ENCODE results near the gene HIPK3.

The HIPK3 gene

DNA sequence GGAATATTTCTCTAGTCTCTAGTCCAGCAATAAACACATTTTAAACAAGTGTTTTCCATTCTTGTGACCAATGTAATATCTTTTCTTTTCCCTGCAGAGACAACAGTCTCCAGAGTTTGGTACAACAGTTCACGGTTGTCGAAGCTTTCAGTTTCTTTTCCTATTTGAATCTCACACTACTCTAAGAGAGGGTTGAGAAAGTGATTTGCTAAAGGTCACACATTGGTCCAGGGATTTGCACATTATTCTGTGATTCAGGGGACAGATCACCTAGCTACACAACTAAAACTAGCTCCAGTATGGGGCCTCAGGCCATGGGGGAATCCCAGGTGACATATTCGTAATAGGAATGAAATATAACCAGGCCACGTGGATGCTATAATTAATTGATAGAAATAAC, 132.5 kb downstream of the HIPK3 start:
- TF ChIP-seq CTCF (IDR thresholded peaks at IDR 0.05; ENCODE audit: control insufficient read depth, extremely low read depth, insufficient read depth): no peak
- H3K4me3 ChIP-seq (ENCODE audit: low read depth, low read length): no peak overlapping the region

DNA sequence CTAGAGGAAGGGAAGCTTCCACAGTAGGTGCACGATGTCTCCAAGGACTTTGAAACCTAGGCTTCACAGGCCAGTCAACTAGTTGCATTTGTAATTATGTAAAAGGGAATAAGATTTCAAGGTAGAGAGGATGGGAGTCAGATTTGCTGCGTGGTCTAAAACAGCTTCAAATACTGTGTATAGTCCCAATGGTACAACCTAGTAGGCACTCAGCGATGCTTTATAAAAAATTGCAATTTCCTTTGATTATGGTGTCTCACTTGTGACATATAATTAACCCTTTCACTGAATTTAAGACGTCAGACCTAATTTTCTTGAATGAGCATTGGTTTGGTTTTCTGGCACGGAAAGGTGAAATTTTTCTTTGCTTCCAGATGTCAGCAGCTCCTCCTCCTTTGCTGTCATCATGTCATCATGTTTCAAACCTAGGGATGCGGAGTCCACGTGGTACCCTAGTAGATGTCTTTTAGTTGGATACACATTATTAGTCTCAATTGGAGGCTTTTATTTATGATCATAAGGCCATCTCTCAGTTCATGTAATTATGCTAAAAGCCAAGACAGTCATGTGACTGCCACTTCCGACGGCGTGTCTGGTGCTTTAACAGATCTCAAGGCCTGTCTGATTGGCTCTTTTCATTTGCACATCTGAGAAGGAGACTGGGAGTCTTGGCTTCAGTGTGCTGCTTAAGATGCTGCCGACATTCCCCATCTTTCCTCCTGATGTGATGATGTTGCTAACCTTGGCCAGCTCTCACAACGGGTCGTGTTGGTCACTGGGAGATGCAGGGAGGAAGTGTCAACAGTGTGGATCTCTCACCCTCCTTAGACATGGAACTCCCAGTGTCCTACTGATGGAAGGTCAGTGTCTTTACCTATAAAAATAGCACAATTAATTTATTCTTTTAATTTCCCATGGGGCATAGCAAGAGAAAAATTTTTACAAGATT, 134.0 kb downstream of the HIPK3 start:
- no peak for DNase-seq (ENCODE audit: low read depth)
- no peak for TF ChIP-seq CTCF (IDR thresholded peaks at IDR 0.05; ENCODE audit: control insufficient read depth, extremely low read depth, insufficient read depth)
- no peak overlapping the region for H3K4me3 ChIP-seq (ENCODE audit: low read depth, low read length)

More for the DNA sequence above, 132.5 kb downstream of the HIPK3 start:
- DNase-seq (ENCODE audit: low read depth): no peak

- TF ChIP-seq CTCF (IDR thresholded peaks at IDR 0.05; ENCODE audit: control insufficient read depth, extremely low read depth, insufficient read depth): no peak
- DNase-seq (ENCODE audit: low read depth): no peak
Measured at GRCh38 chr11:33391893-33392251, 134.7 kb downstream of the HIPK3 start.

GRCh38 chr11:33394431-33395109, 137.4 kb downstream of the HIPK3 start:
- DNase-seq (ENCODE audit: low read depth): no peak
- no peak overlapping the region for H3K4me3 ChIP-seq (ENCODE audit: low read depth, low read length)
- TF ChIP-seq CTCF (IDR thresholded peaks at IDR 0.05; ENCODE audit: control insufficient read depth, extremely low read depth, insufficient read depth): no peak

More at GRCh38 chr11:33391893-33392251, 134.7 kb downstream of the HIPK3 start:
- H3K4me3 ChIP-seq (ENCODE audit: low read depth, low read length): no peak overlapping the region

- no peak for DNase-seq (ENCODE audit: low read depth)
- no peak for TF ChIP-seq CTCF (IDR thresholded peaks at IDR 0.05; ENCODE audit: control insufficient read depth, extremely low read depth, insufficient read depth)
- no peak overlapping the region for H3K4me3 ChIP-seq (ENCODE audit: low read depth, low read length)
Measured at GRCh38 chr11:33396361-33396760, 139.2 kb downstream of the HIPK3 start.

DNA sequence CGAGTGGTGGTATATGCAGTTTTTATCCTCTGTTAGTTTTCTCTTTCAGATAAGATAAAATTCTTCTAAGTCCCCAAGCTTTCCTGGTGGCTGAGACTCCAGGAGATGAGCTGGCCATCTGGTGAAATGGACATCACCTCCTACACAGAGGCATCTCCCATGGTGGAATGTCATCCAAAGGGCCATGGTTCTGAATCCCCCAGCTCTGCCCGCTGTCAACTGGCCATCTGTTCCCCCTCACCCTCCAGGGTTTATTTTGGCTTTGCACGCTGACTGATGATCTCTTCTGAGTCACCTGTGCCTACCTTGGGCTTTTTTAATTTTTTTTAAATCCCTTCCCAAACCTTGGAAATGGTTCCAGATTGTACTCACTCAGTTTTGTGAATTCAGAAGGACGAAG, 142.2 kb downstream of the HIPK3 start:
- H3K4me3 ChIP-seq (ENCODE audit: low read depth, low read length): no peak overlapping the region
- no peak for DNase-seq (ENCODE audit: low read depth)
- no peak for TF ChIP-seq CTCF (IDR thresholded peaks at IDR 0.05; ENCODE audit: control insufficient read depth, extremely low read depth, insufficient read depth)
